ENCODE results near the gene PFN1.

PFN1 gene

GRCh38 chr17:4945176-4945943, 3.0 kb downstream of the PFN1 start:
- peak; percentile 94 for DNase-seq

GRCh38 chr17:4944554-4945175, 3.7 kb downstream of the PFN1 start:
- DNase-seq = no peak

DNA sequence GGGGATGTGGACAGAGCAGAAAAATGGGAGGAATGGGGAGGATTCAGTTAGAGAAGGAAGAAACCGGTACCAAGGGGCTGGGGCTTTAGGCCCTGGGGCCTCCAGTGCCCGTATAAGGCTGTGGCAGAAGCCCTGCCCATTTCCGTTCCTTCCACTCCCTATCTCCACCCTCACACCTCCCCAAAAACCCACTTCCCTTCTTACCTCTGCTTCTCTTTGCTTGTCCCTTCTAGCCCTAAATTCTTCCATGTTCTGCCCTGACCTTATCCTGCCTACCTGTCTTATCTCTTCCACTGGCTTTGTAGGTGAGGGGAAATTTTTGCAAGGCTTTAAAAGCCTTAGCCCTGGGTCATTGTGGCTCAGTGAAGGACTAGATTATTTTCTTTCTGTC, 4.2 kb downstream of the PFN1 start:
- no peak for DNase-seq

DNA sequence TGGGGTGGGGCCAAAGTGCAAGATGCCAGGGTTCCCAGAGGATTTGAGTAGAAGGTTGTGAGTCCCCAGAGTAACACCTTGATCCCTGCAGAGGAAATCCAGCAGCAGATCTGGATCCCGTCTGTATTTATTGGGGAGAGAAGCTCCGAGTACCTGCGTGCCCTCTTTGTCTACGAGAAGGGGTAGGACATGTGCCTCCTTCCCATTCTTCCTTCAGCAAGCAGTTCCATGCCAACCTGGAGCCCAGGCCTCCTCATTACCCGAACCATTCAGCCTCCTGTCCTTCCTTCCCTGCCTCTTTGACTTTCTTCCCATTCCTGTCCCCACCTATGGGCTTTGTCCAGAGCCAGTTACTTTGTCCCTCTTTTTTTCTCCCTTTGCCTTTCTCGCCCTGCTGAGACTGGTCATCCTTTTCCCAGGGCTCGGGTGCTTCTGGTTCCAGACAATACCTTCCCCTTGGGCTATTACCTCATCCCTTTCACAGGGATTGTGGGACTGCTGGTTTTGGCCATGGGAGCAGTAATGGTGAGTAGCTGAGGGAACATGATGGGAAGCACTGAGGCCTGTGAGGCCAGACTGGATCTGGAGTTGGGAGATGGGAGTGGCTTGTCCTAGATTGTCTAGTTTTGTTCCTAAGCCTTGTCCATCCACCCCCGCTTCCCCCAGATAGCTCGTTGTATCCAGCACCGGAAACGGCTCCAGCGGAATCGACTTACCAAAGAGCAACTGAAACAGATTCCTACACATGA, 5.4 kb downstream of the PFN1 start:
- DNase-seq = no peak

- no peak for DNase-seq
Measured at GRCh38 chr17:4941319-4941610, 7.1 kb downstream of the PFN1 start.

DNA sequence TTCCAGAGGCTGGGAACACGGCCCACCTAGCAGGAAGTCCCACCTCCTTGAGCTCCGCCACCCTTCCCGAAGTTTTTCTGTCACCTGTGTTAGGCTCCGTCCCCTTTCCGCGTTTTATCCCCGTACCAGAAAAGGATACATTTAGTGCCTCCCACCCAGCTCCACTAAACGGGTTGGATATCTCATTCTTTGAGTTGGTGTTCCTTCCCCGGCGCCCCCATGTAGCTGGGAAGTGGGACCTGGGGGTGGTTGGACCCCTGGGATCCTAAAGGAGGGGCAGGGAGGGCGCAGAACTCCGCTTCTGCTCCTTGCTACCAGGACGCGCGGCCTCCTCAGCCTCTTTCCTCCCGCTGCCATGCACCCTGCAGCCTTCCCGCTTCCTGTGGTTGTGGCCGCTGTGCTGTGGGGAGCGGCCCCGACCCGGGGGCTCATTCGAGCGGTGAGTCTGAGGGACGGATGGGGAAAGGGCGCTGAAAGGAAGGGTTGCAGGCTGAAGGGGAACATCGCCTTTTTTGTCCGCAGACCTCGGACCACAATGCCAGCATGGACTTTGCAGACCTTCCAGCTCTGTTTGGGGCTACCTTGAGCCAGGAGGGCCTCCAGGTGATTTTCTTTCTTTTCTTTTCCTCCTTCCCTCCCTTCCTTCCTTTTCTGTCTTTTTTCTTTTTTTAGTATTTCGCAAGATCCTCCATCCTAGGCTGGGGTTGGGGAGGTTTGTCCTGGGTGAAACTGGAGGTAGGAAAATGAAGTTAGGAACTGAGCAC, 7.6 kb downstream of the PFN1 start:
- DNase-seq = no peak

GRCh38 chr17:4939796-4940554, 8.4 kb downstream of the PFN1 start, which contains the start of the genes RNF167 and SLC25A11:
Gene RNF167, plus strand, starts transcription at chr17:4940268. Its CDS starts 642 bp downstream, at chr17:4940910.
Gene SLC25A11, minus strand, starts transcription at chr17:4940046. Its CDS starts 136 bp downstream, at chr17:4939910.
- peak; percentile 99 for DNase-seq

GRCh38 chr17:4939546-4939795, 8.9 kb downstream of the PFN1 start:
- DNase-seq = no peak

- no peak for DNase-seq
Measured at GRCh38 chr17:4938688-4939545, 9.4 kb downstream of the PFN1 start.

DNA sequence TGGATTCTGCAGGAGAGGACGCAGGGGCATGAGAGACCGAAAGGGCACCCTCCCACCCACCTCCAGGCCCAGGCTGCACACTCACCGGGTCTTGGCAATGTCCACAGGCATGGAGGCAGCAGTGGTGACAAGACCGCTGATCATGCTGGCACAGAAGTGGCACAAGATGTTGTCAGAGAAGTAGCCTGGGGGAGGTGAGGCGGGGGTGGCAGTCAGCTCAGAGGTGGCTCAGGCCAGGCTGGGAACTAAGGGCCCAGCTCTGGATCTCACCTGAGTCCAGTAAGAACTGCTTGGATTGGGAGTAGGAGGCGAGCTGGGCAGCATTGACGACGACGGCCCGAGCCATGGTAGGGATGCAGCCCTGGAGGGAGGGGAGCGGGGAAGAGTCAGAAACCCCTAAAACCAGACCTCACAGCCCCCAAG, 10.2 kb downstream of the PFN1 start:
- no peak for DNase-seq

DNA sequence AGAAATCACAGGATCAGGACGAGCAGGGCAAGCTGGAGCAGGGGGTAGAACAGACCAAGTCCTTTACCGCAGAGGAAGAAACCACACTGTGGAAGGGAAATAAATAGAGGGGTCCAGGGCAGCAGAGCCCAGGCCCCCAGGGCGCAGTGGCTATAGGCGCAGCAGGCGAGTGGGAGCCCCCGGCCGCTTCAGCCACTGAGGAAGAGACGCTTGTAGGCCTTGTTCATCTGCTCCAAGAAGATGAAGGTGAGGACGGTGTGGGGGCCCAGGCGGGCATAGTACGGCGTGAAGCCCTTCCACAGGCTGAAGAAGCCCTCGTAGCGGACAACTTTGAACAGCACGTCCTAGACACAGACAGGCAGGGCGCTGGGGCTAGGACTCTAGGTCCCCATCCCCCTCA, 10.8 kb downstream of the PFN1 start:
- no peak for DNase-seq

GRCh38 chr17:4936436-4936835, 11.9 kb downstream of the PFN1 start:
- DNase-seq = no peak

DNA sequence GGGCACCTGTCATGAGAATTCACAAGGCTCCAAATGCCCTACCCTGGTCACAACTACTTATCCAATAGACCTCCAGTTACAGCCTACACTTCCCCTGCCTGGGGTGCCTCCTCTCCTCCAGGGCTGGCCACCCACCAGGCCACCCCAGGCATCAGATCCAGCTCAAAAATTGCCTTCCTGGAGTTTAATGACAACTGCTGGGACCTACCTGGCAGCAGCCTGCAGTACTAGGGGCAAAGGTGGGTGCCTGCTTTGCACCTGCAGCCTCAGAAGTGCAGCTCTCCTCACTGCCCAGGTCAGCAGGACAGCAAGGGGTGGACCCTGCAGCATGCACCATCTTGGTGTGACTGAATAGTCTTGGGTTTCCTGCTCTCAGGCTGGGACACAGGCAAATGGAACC, 12.7 kb downstream of the PFN1 start:
- DNase-seq = no peak

DNA sequence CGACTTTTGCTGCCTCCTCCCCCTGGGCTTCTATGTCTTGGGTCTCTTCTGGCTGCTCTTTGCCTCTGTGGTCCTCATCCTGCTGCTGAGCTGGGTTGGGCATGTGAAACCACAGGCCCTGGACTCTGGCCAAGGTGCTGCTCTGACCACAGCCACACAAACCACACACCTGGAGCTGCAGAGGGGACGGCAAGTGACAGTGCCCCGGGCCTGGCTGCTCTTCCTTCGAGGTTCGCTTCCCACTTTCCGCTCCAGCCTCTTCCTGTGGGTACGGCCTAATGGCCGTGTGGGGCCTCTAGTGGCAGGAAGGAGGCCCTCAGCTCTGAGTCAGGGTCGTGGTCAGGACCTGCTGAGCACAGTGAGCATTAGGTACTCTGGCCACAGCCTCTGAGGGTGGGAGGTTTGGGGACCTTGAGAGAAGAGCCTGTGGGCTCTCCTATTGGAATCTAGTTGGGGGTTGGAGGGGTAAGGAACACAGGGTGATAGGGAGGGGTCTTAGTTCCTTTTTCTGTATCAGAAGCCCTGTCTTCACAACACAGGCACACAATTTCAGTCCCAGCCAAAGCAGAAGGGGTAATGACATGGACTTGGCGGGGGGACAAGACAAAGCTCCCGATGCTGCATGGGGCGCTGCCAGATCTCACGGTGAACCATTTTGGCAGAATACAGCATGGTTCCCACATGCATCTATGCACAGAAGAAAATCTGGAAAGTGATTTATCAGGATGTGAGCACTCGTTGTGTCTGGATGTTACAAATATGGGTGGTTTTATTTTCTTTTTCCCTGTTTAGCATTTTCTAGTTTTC, 14.0 kb downstream of the PFN1 start:
- peak; percentile 62 for DNase-seq

DNA sequence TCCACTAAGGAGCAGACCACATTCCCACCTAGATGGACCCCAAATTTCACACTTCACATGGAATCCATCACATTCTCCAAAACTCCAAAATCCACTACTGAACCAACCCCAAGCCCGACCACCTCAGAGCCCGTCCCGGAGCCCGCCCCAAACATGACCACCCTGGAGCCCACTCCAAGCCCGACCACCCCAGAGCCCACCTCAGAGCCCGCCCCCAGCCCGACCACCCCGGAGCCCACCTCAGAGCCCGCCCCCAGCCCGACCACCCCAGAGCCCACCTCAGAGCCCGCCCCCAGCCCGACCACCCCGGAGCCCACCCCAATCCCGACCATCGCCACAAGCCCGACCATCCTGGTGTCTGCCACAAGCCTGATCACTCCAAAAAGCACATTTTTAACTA, 14.7 kb downstream of the PFN1 start:
- no peak for DNase-seq

DNA sequence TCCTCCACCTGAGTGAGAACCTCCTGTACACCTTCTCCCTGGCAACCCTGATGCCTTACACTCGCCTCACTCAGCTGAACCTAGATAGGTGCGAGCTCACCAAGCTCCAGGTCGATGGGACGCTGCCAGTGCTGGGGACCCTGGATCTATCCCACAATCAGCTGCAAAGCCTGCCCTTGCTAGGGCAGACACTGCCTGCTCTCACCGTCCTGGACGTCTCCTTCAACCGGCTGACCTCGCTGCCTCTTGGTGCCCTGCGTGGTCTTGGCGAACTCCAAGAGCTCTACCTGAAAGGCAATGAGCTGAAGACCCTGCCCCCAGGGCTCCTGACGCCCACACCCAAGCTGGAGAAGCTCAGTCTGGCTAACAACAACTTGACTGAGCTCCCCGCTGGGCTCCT, 15.6 kb downstream of the PFN1 start:
- DNase-seq = no peak

DNA sequence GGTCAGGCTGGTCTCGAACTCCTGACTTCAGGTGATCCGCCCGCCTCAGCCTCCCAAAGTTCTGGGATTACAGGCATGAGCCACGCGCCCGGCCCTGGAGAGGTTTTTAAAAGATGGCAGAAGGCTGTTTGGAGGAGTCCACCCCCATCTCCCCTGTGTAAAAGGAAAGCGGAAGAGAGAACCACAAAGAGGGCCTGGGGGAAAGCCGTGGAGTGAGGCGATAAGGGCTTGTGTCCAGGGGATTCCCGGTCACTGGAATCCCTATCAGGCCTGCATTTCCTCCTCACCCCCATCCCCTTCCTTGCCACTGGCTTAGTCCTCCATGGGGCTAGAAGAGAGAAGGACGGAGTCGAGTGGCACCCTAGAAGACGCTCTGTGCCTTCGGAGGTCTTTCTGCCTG, 16.4 kb downstream of the PFN1 start, which contains the start of gene GP1BA:
TSS of gene GP1BA (plus strand) at position 315 of the 400 bp plus-strand sequence. CDS start 328 bp downstream, outside the sequence.
- peak; percentile 49 for DNase-seq

GRCh38 chr17:4928881-4929280, 19.4 kb downstream of the PFN1 start:
- DNase-seq = no peak

DNA sequence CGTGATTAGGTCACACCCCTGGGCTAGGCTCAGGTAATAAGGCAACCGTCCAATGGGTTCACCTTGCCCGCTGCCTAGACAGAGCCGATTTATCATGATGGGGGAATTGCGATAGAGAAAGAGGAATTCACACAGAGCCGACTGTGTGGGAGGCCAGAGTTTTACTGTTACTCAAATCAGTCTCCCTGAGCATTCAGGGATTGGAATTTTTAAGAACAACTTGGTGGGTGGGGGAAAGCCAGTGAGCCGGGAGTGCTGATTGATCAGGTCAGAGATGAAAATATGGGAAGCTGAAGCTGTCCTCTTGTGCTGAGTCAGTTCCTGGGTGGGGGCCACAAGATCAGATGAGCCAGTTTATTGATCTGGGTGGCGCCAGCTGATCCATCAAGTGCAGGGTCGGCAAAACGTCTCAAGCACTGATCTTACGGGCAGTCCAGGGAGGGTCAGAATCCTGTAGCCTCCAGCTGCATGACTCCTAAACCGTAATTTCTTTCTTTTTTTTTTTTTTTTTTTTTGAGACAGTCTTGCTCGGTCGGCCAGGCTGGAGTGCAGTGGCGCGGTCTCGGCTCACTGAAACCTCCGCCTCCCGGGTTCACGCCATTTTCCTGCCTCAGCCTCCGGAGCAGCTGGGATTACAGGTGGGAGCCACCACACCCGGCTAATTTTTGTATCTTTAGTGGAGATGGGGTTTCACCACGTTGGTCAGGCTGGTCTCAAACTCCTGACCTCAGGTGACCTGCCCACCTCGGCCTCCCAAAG, 21.6 kb downstream of the PFN1 start:
- DNase-seq = peak; percentile 78

GRCh38 chr17:4921320-4921719, 27.0 kb downstream of the PFN1 start:
- no peak for DNase-seq

Measured in suppressor macrophage treated with lipopolysaccharide for 4 hours (primary cell).